ENCODE results near the gene KLRC3. TPM values are rescaled to one million over a fixed set of nuclear protein-coding genes. Genes with fewer than 3 reads are reported as not detected.
"Not testable (repeated sequence)": the region's sequence is repeated elsewhere in the genome, so short reads cannot be mapped to it uniquely, and the experiment has no call there.

KLRC3 gene
- total and polyA plus RNA-seq, 2 experiments from 2014 or later: not detected

DNA sequence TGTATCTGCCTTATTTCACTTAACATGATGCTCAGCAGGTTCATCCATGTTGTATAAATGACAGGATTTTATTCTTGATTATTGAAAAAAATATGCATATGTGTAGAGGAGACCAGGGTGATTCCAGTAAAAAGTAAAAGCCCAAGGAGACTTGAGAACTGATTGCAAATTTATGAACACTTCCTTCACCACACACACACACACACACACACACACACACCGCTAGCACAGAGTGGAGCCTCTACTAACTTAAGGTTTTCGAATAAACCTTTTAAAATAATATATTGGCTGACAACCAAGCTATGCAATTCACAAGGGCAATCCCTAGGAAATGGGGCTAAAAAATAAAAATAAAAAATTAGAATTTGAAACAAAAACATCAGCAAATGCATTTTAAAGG, 22.2 kb downstream of the KLRC3 start:
- no peaks in the 10 kb centered on the region for H3K9me3 ChIP-seq (ENCODE audit: low read depth)
- no peaks in the 10 kb centered on the region for H3K27me3 ChIP-seq
- no peak overlapping the region for H3K4me2 ChIP-seq
- no peaks in the 10 kb centered on the region for H3K36me3 ChIP-seq (replicated peaks; ENCODE audit: insufficient read depth, low read depth)
- H3K4me3 ChIP-seq: no peak overlapping the region
- H3K79me2 ChIP-seq: no peaks in the 10 kb centered on the region
- H3K27ac ChIP-seq: no peak overlapping the region
- no peak overlapping the region for H2AFZ ChIP-seq
- no peak for DNase-seq (ENCODE audit: low spot score)
- no peaks in the 10 kb centered on the region for H4K20me1 ChIP-seq (ENCODE audit: insufficient read depth, poor library complexity, severe bottlenecking)
- no peak for TF ChIP-seq EZH2 (IDR thresholded peaks at IDR 0.05; ENCODE audit: borderline replicate concordance)
- TF ChIP-seq, protein P1, sequence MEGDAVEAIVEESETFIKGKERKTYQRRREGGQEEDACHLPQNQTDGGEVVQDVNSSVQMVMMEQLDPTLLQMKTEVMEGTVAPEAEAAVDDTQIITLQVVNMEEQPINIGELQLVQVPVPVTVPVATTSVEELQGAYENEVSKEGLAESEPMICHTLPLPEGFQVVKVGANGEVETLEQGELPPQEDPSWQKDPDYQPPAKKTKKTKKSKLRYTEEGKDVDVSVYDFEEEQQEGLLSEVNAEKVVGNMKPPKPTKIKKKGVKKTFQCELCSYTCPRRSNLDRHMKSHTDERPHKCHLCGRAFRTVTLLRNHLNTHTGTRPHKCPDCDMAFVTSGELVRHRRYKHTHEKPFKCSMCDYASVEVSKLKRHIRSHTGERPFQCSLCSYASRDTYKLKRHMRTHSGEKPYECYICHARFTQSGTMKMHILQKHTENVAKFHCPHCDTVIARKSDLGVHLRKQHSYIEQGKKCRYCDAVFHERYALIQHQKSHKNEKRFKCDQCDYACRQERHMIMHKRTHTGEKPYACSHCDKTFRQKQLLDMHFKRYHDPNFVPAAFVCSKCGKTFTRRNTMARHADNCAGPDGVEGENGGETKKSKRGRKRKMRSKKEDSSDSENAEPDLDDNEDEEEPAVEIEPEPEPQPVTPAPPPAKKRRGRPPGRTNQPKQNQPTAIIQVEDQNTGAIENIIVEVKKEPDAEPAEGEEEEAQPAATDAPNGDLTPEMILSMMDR (IDR thresholded peaks at IDR 0.05; ENCODE audit: poor library complexity): no peak
- TF ChIP-seq EZH2phosphoT487 (IDR thresholded peaks at IDR 0.05; ENCODE audit: low read depth, severe bottlenecking, unreplicated experiment): no peak
- no peaks in the 10 kb centered on the region for H3K9me2 ChIP-seq (replicated peaks; ENCODE audit: insufficient read depth)
- WGBS (ENCODE audit: low lambda C conversion rate, missing lambda C conversion rate): 95% methylated on average over 2 of the region's 2 CpGs
- H3K4me1 ChIP-seq (ENCODE audit: insufficient read depth): peaks cover 6% of the 10 kb centered on the region

GRCh38 chr12:10397296-10397695, 23.1 kb downstream of the KLRC3 start:
- Histone ChIP-seq H3K79me2 (no peaks in the 10 kb centered on the region), H3K27ac (no peak overlapping the region), H3K36me3 (replicated peaks; ENCODE audit: insufficient read depth, low read depth) (no peaks in the 10 kb centered on the region), H4K20me1 (ENCODE audit: insufficient read depth, poor library complexity, severe bottlenecking) (no peaks in the 10 kb centered on the region), H3K9me2 (replicated peaks; ENCODE audit: insufficient read depth) (no peaks in the 10 kb centered on the region), H2AFZ (no peak overlapping the region), H3K27me3 (no peaks in the 10 kb centered on the region), H3K4me1 (ENCODE audit: insufficient read depth) (peaks cover 6% of the 10 kb centered on the region), H3K4me3 (no peak overlapping the region), H3K4me2 (no peak overlapping the region), H3K9me3 (ENCODE audit: low read depth) (no peaks in the 10 kb centered on the region)
- no peak for DNase-seq (ENCODE audit: low spot score)
- TF ChIP-seq EZH2phosphoT487 (IDR thresholded peaks at IDR 0.05; ENCODE audit: low read depth, severe bottlenecking, unreplicated experiment) (no peak), EZH2 (IDR thresholded peaks at IDR 0.05; ENCODE audit: borderline replicate concordance) (no peak)
- TF ChIP-seq, protein P1 (IDR thresholded peaks at IDR 0.05; ENCODE audit: poor library complexity): no peak
- 69% methylated on average over 2 of the region's 2 CpGs for whole genome bisulfite sequencing (ENCODE audit: low lambda C conversion rate, missing lambda C conversion rate)

GRCh38 chr12:10396176-10396575, 24.2 kb downstream of the KLRC3 start:
- not testable (repeated sequence) for H3K27me3 ChIP-seq; H3K36me3 ChIP-seq (replicated peaks; ENCODE audit: insufficient read depth, low read depth); H3K4me1 ChIP-seq (ENCODE audit: insufficient read depth); H3K79me2 ChIP-seq; DNase-seq (ENCODE audit: low spot score); H3K9me3 ChIP-seq (ENCODE audit: low read depth); H2AFZ ChIP-seq; H4K20me1 ChIP-seq (ENCODE audit: insufficient read depth, poor library complexity, severe bottlenecking); H3K9me2 ChIP-seq (replicated peaks; ENCODE audit: insufficient read depth); H3K4me3 ChIP-seq
- 92% methylated on average over 15 of the region's 15 CpGs for WGBS (ENCODE audit: low lambda C conversion rate, missing lambda C conversion rate)
- H3K4me2 ChIP-seq: peak overlapping the region; percentile 40
- H3K27ac ChIP-seq: peak overlapping the region; percentile 58

- Histone ChIP-seq H3K36me3 (replicated peaks; ENCODE audit: insufficient read depth, low read depth) (no peaks in the 10 kb centered on the region), H3K9me3 (ENCODE audit: low read depth) (no peaks in the 10 kb centered on the region), H3K4me1 (ENCODE audit: insufficient read depth) (peaks cover 6% of the 10 kb centered on the region), H3K4me3 (no peak overlapping the region), H3K4me2 (peak overlapping the region; percentile 40), H4K20me1 (ENCODE audit: insufficient read depth, poor library complexity, severe bottlenecking) (no peaks in the 10 kb centered on the region), H3K79me2 (no peaks in the 10 kb centered on the region), H2AFZ (peak overlapping the region; percentile 34), H3K27ac (peak overlapping the region; percentile 58), H3K9me2 (replicated peaks; ENCODE audit: insufficient read depth) (no peaks in the 10 kb centered on the region), H3K27me3 (no peaks in the 10 kb centered on the region)
- DNase-seq (ENCODE audit: low spot score): peak; percentile 59
- 24% methylated on average over 6 of the region's 6 CpGs for WGBS (ENCODE audit: low lambda C conversion rate, missing lambda C conversion rate)
- TF ChIP-seq, protein P1 (IDR thresholded peaks at IDR 0.05; ENCODE audit: poor library complexity): no peak
- TF ChIP-seq EZH2 (IDR thresholded peaks at IDR 0.05; ENCODE audit: borderline replicate concordance) (no peak), EZH2phosphoT487 (IDR thresholded peaks at IDR 0.05; ENCODE audit: low read depth, severe bottlenecking, unreplicated experiment) (no peak)
Observed at GRCh38 chr12:10395390-10395998, 24.9 kb downstream of the KLRC3 start.

DNA sequence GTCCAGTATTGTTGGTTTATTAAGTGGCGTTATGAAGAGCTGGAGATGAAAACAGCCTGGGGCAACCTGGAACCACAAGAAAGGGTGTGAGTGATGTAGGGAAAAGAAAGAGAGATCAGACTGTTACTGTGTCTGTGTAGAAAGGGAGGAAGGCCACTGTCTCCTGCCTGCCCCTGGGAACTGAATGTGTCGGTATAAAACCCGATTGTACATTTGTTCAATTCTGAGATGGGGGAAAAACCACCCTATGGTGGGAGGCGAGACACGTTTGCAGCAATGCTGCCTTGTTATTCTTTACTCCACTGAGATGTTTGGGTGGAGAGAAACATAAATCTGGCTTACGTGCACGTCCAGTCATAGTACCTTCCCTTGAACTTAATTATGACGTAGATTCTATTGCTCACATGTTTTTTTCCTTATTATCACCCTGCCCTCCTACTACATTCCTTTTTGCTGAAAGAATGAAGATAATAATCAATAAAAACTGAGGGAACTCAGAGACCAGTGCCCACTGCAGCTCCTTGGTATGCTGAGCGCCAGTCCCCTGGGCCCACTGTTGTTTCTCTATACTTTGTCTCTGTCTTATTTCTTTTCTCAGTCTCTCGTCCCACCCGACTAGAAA, 25.8 kb downstream of the KLRC3 start:
- not testable (repeated sequence) for H3K9me3 ChIP-seq (ENCODE audit: low read depth); H3K9me2 ChIP-seq (replicated peaks; ENCODE audit: insufficient read depth); H2AFZ ChIP-seq; H3K4me3 ChIP-seq; H3K36me3 ChIP-seq (replicated peaks; ENCODE audit: insufficient read depth, low read depth); DNase-seq (ENCODE audit: low spot score); H3K27me3 ChIP-seq; H3K4me1 ChIP-seq (ENCODE audit: insufficient read depth); H3K79me2 ChIP-seq; H4K20me1 ChIP-seq (ENCODE audit: insufficient read depth, poor library complexity, severe bottlenecking); H3K4me2 ChIP-seq
- 86% methylated on average over 11 of the region's 11 CpGs for WGBS (ENCODE audit: low lambda C conversion rate, missing lambda C conversion rate)
- peak overlapping the region; percentile 58 for H3K27ac ChIP-seq

All from hepatocyte (in vitro differentiated cells).